Hypothalamus (tissue), 51 donors: ENCODE data around the gene C3orf20.
"Not testable (repeated sequence)": the region's sequence is repeated elsewhere in the genome, so short reads cannot be mapped to it uniquely, and the experiment has no call there.

Source experiments
- DNase-seq, 51 donors: peaks; one replicate each; lab custom pipeline; 2025; lab: John Stamatoyannopoulos, UW

C3orf20 gene

GRCh38 chr3:14808502-14809266, 133.7 kb downstream of the C3orf20 start:
- no peak for DNase-seq

GRCh38 chr3:14809611-14810010, 134.7 kb downstream of the C3orf20 start:
- DNase-seq: not testable (repeated sequence)

GRCh38 chr3:14810070-14810791, 135.3 kb downstream of the C3orf20 start:
- DNase-seq: no peak

GRCh38 chr3:14810801-14811661, 136.1 kb downstream of the C3orf20 start:
- no peak for DNase-seq

- no peak for DNase-seq
Observed at GRCh38 chr3:14811684-14812083, 136.7 kb downstream of the C3orf20 start.

- DNase-seq: no peak
Observed at GRCh38 chr3:14812196-14812790, 137.4 kb downstream of the C3orf20 start.

- DNase-seq: no peak
Observed at GRCh38 chr3:14814411-14814871, 139.5 kb downstream of the C3orf20 start.

GRCh38 chr3:14816359-14816758, 141.4 kb downstream of the C3orf20 start:
- DNase-seq: no peak

GRCh38 chr3:14818804-14819500, 144.0 kb downstream of the C3orf20 start, which contains the start of gene FGD5:
TSS of gene FGD5 (plus strand) at chr3:14818962. CDS start at chr3:14819072, 110 bp downstream.
- DNase-seq: no peak

GRCh38 chr3:14819671-14820070, 144.7 kb downstream of the C3orf20 start:
- DNase-seq: no peak

GRCh38 chr3:14820156-14820555, 145.2 kb downstream of the C3orf20 start:
- DNase-seq: no peak

GRCh38 chr3:14821151-14821550, 146.2 kb downstream of the C3orf20 start:
- no peak for DNase-seq

- no peak for DNase-seq
Observed at GRCh38 chr3:14822134-14822533, 147.2 kb downstream of the C3orf20 start.
